Neural cell (in vitro differentiated cells): ENCODE data around the gene CRAMP1. TPM values are rescaled to one million over a fixed set of nuclear protein-coding genes. Genes with fewer than 3 reads are reported as not detected.

Experiments used
- H2AFZ ChIP-seq: fragments of 200-600, 300-800 bp; sonication (generic), shearing (Covaris generic); 2 replicates; pipeline ENCODE4 v1.6.0; 2014; ENCODE audit warnings: low read depth, mild to moderate bottlenecking, antibody characterized with exemption, low read length, moderate library complexity
- H3F3A ChIP-seq: fragments of 200-600 bp; shearing (Covaris generic); 2 replicates; pipeline ENCODE4 v1.6.1; 2016; ENCODE audit warnings: mild to moderate bottlenecking, moderate library complexity, mixed read lengths, antibody characterized with exemption, low read length; ENCODE audit not compliant: insufficient read depth, poor library complexity, severe bottlenecking
- H3K27ac ChIP-seq: fragments of 200-600, 300-800 bp; sonication (generic), shearing (Covaris generic); 2 replicates; pipeline ENCODE4 v1.5.1; 2014; ENCODE audit warnings: mild to moderate bottlenecking, low read length, moderate library complexity
- H3K27me3 ChIP-seq: fragments of 300-800, 200-600 bp; sonication (generic), shearing (Covaris generic); 2 replicates; pipeline ENCODE4 v1.6.0; 2014; ENCODE audit warnings: mild to moderate bottlenecking, low read depth, low read length, moderate library complexity; ENCODE audit not compliant: insufficient read depth
- H3K36me3 ChIP-seq: fragments of 300-800, 200-600 bp; sonication (generic), shearing (Covaris generic); 2 replicates; pipeline ENCODE4 v1.5.1; 2014; ENCODE audit warnings: mild to moderate bottlenecking, antibody characterized with exemption, low read length, moderate library complexity; ENCODE audit not compliant: insufficient read depth
- H3K4me2 ChIP-seq: fragments of 300-800, 200-600 bp; sonication (generic), shearing (Covaris generic); 2 replicates; pipeline ENCODE4 v1.6.0; 2014; ENCODE audit warnings: mild to moderate bottlenecking, low read length
- H3K4me3 ChIP-seq: fragments of 300-800, 200-600 bp; sonication (generic), shearing (Covaris generic); 2 replicates; pipeline ENCODE4 v1.5.1; 2014; ENCODE audit warnings: mild to moderate bottlenecking, low read length, moderate library complexity
- H3K79me2 ChIP-seq: fragments of 200-600 bp; shearing (Covaris generic); replicated peaks from 2 replicates; pipeline ENCODE4 v1.6.0; 2014; ENCODE audit warnings: mild to moderate bottlenecking, low read length, moderate library complexity; ENCODE audit not compliant: insufficient read depth
- H3K9ac ChIP-seq: fragments of 300-800, 200-600 bp; sonication (generic), shearing (Covaris generic); 2 replicates; pipeline ENCODE4 v1.6.1; 2016; ENCODE audit warnings: mild to moderate bottlenecking, low read length, mixed read lengths
- H3K9me2 ChIP-seq: fragments of 200-600 bp; shearing (Covaris generic); 2 replicates; pipeline ENCODE4 v1.6.1; 2016; ENCODE audit warnings: mild to moderate bottlenecking, low read length, mixed read lengths; ENCODE audit not compliant: insufficient read depth
- H3K9me3 ChIP-seq: fragments of 200-600, 300-800 bp; sonication (generic), shearing (Covaris generic); 2 replicates; pipeline ENCODE4 v1.6.1; 2016; ENCODE audit warnings: mild to moderate bottlenecking, mixed run types, low read length, moderate library complexity, mixed read lengths
- H4K20me1 ChIP-seq: fragments of 200-600 bp; shearing (Covaris generic); 2 replicates; pipeline ENCODE4 v1.6.1; 2016; ENCODE audit warnings: mild to moderate bottlenecking, mixed run types; ENCODE audit not compliant: insufficient read depth
- CTCF ChIP-seq: fragments of 450-650 bp; IDR thresholded peaks from 2 replicates; pipeline ENCODE4 v1.5.1; 2014; ENCODE audit warnings: antibody characterized with exemption, mild to moderate bottlenecking, moderate library complexity; ENCODE audit not compliant: poor library complexity, severe bottlenecking
- EP300 ChIP-seq: fragments of 450-650 bp; conservative IDR thresholded peaks from 2 replicates; pipeline ENCODE4 v1.6.1; 2014; ENCODE audit warnings: antibody characterized with exemption, mild to moderate bottlenecking, moderate library complexity; ENCODE audit not compliant: poor library complexity, severe bottlenecking
- EZH2 ChIP-seq: fragments of 200-600, 300-800 bp; shearing (Covaris generic), sonication (generic); IDR thresholded peaks from 2 replicates; pipeline ENCODE4 v1.6.1; 2014; ENCODE audit warnings: antibody characterized with exemption, low read length, borderline replicate concordance, mild to moderate bottlenecking; ENCODE audit not compliant: insufficient read depth, poor library complexity, severe bottlenecking
- MXI1 ChIP-seq: fragments of 450-650 bp; conservative IDR thresholded peaks from 2 replicates; pipeline ENCODE4 v1.6.1; 2014; ENCODE audit warnings: antibody characterized with exemption, mild to moderate bottlenecking; ENCODE audit not compliant: poor library complexity, severe bottlenecking
- POLR2AphosphoS5 ChIP-seq: IDR thresholded peaks from 2 replicates; pipeline ENCODE4 v1.6.1; 2012
- RAD21 ChIP-seq: fragments of 450-650 bp; conservative IDR thresholded peaks from 2 replicates; pipeline ENCODE4 v1.6.1; 2014; ENCODE audit warnings: antibody characterized with exemption, mild to moderate bottlenecking, moderate library complexity
- REST ChIP-seq: IDR thresholded peaks from 2 replicates; pipeline ENCODE4 v1.6.1; 2012; ENCODE audit warnings: borderline replicate concordance
- SMC3 ChIP-seq: fragments of 450-650 bp; conservative IDR thresholded peaks from 2 replicates; pipeline ENCODE4 v1.6.1; 2014; ENCODE audit warnings: antibody characterized with exemption, mild to moderate bottlenecking, moderate library complexity; ENCODE audit not compliant: poor library complexity
- TAF1 ChIP-seq: IDR thresholded peaks from 2 replicates; pipeline ENCODE4 v1.6.1; 2012; ENCODE audit warnings: low read depth
- polyA plus RNA-seq: library from polyadenylated mRNA; depleted of rRNA; stranded (reverse); fragments of >200 nt; gene quantifications from 2 replicates; pipeline ENCODE4 v1.2.3, GENCODE V29; 2014

The CRAMP1 gene
- polyA plus RNA-seq, 1 donor from 2014 or later, result 11.1 TPM

GRCh38 chr16:1667271-1667670, 55.1 kb downstream of the CRAMP1 start:
- TF ChIP-seq POLR2AphosphoS5 (no peak), RAD21 (no peak), EZH2 (no peak), TAF1 (no peak), CTCF (no peak), SMC3 (no peak), MXI1 (no peak), EP300 (no peak), REST (no peak)
- Histone ChIP-seq H3K4me3 (no peak overlapping the region), H3K79me2 (no peaks in the 10 kb centered on the region), H3K9ac (no peak overlapping the region), H3K36me3 (no peaks in the 10 kb centered on the region), H4K20me1 (no peaks in the 10 kb centered on the region), H2AFZ (no peak overlapping the region), H3F3A (no peaks in the 10 kb centered on the region), H3K9me2 (no peaks in the 10 kb centered on the region), H3K27ac (no peak overlapping the region), H3K9me3 (no peaks in the 10 kb centered on the region), H3K4me2 (no peak overlapping the region), H3K27me3 (no peaks in the 10 kb centered on the region)

GRCh38 chr16:1667916-1668315, 55.8 kb downstream of the CRAMP1 start:
- H2AFZ ChIP-seq, result no peak overlapping the region
- no peak overlapping the region for H3K4me2 ChIP-seq
- H3K9me3 ChIP-seq, result no peaks in the 10 kb centered on the region
- no peaks in the 10 kb centered on the region for H3K27me3 ChIP-seq
- H3F3A ChIP-seq, result no peaks in the 10 kb centered on the region
- no peaks in the 10 kb centered on the region for H3K9me2 ChIP-seq
- no peak overlapping the region for H3K4me3 ChIP-seq
- no peaks in the 10 kb centered on the region for H3K36me3 ChIP-seq
- no peak overlapping the region for H3K27ac ChIP-seq
- H3K79me2 ChIP-seq, result no peaks in the 10 kb centered on the region
- TF ChIP-seq EZH2 (no peak), RAD21 (no peak), MXI1 (no peak), POLR2AphosphoS5 (no peak), REST (no peak), SMC3 (no peak), TAF1 (no peak), CTCF (no peak), EP300 (no peak)
- no peaks in the 10 kb centered on the region for H4K20me1 ChIP-seq
- no peak overlapping the region for H3K9ac ChIP-seq
